ENCODE results near the gene SH3GLB1. TPM values are rescaled to one million over a fixed set of nuclear protein-coding genes. Genes with fewer than 3 reads are reported as not detected.
A peak's percentile ranks its signal among the peaks of the same experiment; 100 is the strongest.

SH3GLB1 gene
- total and polyA plus RNA-seq, 2 of the 13 experiments (the other 11 are each of a cell fraction or from before 2014, with no cell fraction given): 26.0 to 41.5 TPM

DNA sequence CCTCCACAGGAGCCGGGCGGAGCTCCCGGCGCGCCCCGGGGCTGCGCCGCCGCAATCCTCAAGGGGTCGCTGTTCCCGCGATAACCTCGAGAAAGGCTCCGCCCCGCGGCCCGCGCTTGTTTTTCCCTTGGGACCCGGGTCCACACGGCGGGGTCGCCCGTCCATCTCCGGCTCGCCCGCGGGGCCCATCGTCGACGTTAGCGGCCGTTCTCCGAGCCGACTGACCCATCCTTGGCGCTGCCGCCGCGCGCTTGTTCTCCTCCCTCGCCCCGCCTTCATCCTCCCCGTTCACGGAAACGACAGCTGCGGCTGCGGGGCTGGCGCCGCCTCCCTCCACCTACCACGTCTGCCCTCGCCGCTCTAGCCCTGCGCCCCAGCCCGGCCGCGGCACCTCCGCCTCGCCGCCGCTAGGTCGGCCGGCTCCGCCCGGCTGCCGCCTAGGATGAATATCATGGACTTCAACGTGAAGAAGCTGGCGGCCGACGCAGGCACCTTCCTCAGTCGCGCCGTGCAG lies at the start of gene SH3GLB1 (continued):
- no peak for TF ChIP-seq CSRNP2 (CRISPR knock-in tag; conservative IDR thresholded peaks at IDR 0.05; ENCODE audit: low read depth)
- TF ChIP-seq CSRNP1 (CRISPR knock-in tag; IDR thresholded peaks at IDR 0.05): peak; percentile 46; the same call in 1 of the 2 replicates
- no peak for TF ChIP-seq RELA (CRISPR knock-in tag; IDR thresholded peaks at IDR 0.05)
- no peak for TF ChIP-seq NONO (IDR thresholded peaks at IDR 0.05)
- peak; percentile 84 for TF ChIP-seq NONO (CRISPR knock-in tag; conservative IDR thresholded peaks at IDR 0.05)
- TF ChIP-seq MTA3 (CRISPR knock-in tag; IDR thresholded peaks at IDR 0.05): no peak
- TF ChIP-seq ZNF280B (CRISPR knock-in tag; IDR thresholded peaks at IDR 0.05; ENCODE audit: borderline replicate concordance): peak; percentile 82
- TF ChIP-seq RCOR2 (CRISPR knock-in tag; IDR thresholded peaks at IDR 0.05): peak; percentile 35; the same call in 1 of the 2 replicates
- TF ChIP-seq STAG1 (CRISPR knock-in tag; IDR thresholded peaks at IDR 0.05): peak; percentile 20; the same call in 1 of the 2 replicates
- TF ChIP-seq FOSL2 (CRISPR knock-in tag; IDR thresholded peaks at IDR 0.05): peak; percentile 24; the same call in 1 of the 2 replicates
- TF ChIP-seq ETV6 (CRISPR knock-in tag; conservative IDR thresholded peaks at IDR 0.05): 0 out of 2 replicates have a peak, but pooled peaks have one; percentile 23
- peak; percentile 25; the same call in 1 of the 2 replicates for TF ChIP-seq ZIK1 (CRISPR knock-in tag; IDR thresholded peaks at IDR 0.05; ENCODE audit: borderline replicate concordance, low read depth)
- peak; percentile 82 for TF ChIP-seq ZNF780A (CRISPR knock-in tag; IDR thresholded peaks at IDR 0.05)
- peak; percentile 52; the same call in 1 of the 2 replicates for TF ChIP-seq ZNF441 (CRISPR knock-in tag; IDR thresholded peaks at IDR 0.05; ENCODE audit: borderline replicate concordance)
- TF ChIP-seq HMGXB4 (CRISPR knock-in tag; IDR thresholded peaks at IDR 0.05; ENCODE audit: borderline replicate concordance in 1 of 2, low read depth in 1 of 2): peak; percentile 97 to 99
- peak; percentile 57 for TF ChIP-seq SALL1 (CRISPR knock-in tag; IDR thresholded peaks at IDR 0.05)
- no peak for TF ChIP-seq CCAR2 (optimal IDR thresholded peaks at IDR 0.05; ENCODE audit: low read depth, low read length)
- no peak for TF ChIP-seq NFYB (CRISPR knock-in tag; IDR thresholded peaks at IDR 0.05)
- peak; percentile 89 for TF ChIP-seq KDM3A (CRISPR knock-in tag; IDR thresholded peaks at IDR 0.05; ENCODE audit: low read depth)
- TF ChIP-seq, protein P1, sequence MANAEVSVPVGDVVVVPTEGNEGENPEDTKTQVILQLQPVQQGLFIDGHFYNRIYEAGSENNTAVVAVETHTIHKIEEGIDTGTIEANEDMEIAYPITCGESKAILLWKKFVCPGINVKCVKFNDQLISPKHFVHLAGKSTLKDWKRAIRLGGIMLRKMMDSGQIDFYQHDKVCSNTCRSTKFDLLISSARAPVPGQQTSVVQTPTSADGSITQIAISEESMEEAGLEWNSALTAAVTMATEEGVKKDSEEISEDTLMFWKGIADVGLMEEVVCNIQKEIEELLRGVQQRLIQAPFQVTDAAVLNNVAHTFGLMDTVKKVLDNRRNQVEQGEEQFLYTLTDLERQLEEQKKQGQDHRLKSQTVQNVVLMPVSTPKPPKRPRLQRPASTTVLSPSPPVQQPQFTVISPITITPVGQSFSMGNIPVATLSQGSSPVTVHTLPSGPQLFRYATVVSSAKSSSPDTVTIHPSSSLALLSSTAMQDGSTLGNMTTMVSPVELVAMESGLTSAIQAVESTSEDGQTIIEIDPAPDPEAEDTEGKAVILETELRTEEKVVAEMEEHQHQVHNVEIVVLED (CRISPR knock-in tag; IDR thresholded peaks at IDR 0.05; ENCODE audit: borderline replicate concordance): peak; percentile 65; the same call in 1 of the 2 replicates
- no peak for TF ChIP-seq ZNF552 (CRISPR knock-in tag; IDR thresholded peaks at IDR 0.05; ENCODE audit: borderline replicate concordance)
- TF ChIP-seq ZNF879 (CRISPR knock-in tag; IDR thresholded peaks at IDR 0.05): no peak
